ENCODE data around the gene RNF213.
"Not testable (repeated sequence)": the region's sequence is repeated elsewhere in the genome, so short reads cannot be mapped to it uniquely, and the experiment has no call there.

Gene RNF213

DNA sequence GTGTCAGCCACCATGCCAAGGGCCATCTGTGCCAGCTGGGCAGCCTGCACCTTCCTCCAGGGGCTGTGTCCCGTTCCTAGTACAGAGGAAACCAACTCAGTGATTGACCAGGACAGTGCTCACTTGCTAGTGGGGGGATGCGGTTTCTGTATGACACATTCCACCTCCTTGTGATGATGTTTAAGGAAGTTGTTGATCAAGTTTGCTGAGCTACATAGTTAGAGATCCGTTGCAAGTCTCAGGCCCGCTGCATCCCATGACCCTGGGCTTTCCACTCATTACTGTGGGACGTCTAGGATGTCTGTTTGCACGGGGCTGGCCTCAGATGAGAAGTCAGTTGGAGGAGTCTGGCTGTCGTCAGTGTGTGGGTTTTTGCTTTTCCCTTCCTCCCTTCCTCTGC lies 33.6 kb downstream of the RNF213 start:
- TF ChIP-seq, protein P1, sequence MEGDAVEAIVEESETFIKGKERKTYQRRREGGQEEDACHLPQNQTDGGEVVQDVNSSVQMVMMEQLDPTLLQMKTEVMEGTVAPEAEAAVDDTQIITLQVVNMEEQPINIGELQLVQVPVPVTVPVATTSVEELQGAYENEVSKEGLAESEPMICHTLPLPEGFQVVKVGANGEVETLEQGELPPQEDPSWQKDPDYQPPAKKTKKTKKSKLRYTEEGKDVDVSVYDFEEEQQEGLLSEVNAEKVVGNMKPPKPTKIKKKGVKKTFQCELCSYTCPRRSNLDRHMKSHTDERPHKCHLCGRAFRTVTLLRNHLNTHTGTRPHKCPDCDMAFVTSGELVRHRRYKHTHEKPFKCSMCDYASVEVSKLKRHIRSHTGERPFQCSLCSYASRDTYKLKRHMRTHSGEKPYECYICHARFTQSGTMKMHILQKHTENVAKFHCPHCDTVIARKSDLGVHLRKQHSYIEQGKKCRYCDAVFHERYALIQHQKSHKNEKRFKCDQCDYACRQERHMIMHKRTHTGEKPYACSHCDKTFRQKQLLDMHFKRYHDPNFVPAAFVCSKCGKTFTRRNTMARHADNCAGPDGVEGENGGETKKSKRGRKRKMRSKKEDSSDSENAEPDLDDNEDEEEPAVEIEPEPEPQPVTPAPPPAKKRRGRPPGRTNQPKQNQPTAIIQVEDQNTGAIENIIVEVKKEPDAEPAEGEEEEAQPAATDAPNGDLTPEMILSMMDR (conservative IDR thresholded peaks at IDR 0.05; ENCODE audit: low read depth, low read length): no peak
- H3K4me3 ChIP-seq (ENCODE audit: low read depth, low read length): no peak overlapping the region
- DNase-seq (ENCODE audit: low read depth): no peak

DNA sequence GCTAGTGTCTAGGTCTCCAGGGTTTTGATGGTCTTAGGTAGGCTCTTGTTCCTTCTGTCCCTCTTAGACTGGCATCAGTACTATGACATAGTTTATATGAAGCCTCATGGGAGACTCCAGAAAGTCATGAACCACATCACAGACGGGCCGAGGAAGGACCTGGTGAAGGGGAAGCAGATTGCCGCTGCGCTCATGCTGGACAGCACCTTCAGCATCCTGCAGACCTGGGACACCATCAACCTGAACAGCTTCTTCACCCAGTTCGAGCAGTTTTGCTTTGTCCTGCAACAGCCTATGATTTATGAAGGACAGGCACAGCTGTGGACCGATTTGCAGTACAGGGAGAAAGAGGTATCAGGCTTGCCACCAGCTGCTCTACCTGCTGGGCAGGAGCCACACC lies 34.0 kb downstream of the RNF213 start:
- TF ChIP-seq, protein P1 (conservative IDR thresholded peaks at IDR 0.05; ENCODE audit: low read depth, low read length): no peak

DNA sequence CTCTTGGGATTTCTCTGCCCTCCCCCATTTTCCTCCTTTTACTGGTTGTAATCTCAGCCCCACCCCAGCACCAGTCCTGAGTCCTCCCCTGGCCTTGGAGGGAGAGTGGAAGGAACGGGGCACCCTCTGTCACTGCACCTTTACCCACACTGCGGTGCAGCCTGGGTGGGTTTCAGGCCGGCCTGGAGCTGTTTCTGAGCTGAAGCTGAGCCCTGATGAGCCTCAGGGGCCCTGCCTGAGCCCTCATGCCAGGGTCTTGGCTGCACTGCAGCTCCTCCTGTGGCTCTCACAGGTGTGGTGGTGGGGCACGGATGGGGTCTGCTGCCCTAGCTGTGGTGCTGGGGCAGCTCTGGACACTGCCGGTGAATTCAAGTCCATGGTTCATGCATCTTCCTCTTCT lies 34.5 kb downstream of the RNF213 start:
- no peak overlapping the region for H3K4me3 ChIP-seq (ENCODE audit: low read depth, low read length)
- TF ChIP-seq, protein P1 (conservative IDR thresholded peaks at IDR 0.05; ENCODE audit: low read depth, low read length): no peak

More for the DNA sequence above, 34.0 kb downstream of the RNF213 start:
- no peak for DNase-seq (ENCODE audit: low read depth)
- no peak overlapping the region for H3K4me3 ChIP-seq (ENCODE audit: low read depth, low read length)

DNA sequence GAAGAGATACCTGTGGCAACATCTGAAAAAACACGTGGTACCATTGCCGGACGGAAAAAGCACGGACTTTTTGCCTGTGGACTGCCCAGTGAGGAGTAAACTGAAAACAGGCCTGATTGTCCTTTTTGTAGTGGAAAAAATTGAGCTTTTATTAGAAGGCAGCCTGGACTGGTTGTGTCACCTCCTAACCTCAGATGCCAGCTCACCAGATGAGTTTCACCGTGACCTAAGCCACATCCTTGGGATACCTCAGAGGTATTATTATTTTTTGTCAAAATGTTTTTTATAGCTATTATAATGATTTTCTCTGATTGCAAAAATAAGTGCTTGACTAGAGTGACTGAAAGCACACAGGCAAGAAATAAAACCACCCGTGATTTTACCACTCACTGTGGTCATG lies 34.9 kb downstream of the RNF213 start:
- TF ChIP-seq, protein P1 (conservative IDR thresholded peaks at IDR 0.05; ENCODE audit: low read depth, low read length): no peak
- DNase-seq (ENCODE audit: low read depth): no peak
- no peak overlapping the region for H3K4me3 ChIP-seq (ENCODE audit: low read depth, low read length)

More for the DNA sequence above, 34.5 kb downstream of the RNF213 start:
- no peak for DNase-seq (ENCODE audit: low read depth)

DNA sequence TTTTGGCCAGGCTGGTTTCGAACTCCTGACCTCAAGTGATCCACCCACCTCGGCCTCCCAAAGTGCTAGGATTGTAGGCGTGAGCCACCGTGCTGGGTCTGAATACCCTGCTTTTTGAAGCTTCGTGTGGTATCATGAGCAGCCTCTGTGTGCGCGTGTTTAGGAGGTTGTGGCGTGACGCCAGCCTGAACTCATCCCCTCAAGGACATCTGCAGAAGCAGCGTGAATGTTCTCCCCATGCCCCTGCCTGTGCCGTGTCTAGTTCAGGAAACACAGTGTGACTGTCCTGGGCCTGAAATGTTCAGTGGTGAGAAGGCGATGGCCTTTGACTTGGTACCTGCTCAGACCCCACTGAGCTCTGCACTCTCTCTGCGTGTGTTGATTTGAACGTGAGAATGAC lies 35.6 kb downstream of the RNF213 start:
- TF ChIP-seq, protein P1 (conservative IDR thresholded peaks at IDR 0.05; ENCODE audit: low read depth, low read length): no peak
- H3K4me3 ChIP-seq (ENCODE audit: low read depth, low read length): no peak overlapping the region
- no peak for DNase-seq (ENCODE audit: low read depth)

DNA sequence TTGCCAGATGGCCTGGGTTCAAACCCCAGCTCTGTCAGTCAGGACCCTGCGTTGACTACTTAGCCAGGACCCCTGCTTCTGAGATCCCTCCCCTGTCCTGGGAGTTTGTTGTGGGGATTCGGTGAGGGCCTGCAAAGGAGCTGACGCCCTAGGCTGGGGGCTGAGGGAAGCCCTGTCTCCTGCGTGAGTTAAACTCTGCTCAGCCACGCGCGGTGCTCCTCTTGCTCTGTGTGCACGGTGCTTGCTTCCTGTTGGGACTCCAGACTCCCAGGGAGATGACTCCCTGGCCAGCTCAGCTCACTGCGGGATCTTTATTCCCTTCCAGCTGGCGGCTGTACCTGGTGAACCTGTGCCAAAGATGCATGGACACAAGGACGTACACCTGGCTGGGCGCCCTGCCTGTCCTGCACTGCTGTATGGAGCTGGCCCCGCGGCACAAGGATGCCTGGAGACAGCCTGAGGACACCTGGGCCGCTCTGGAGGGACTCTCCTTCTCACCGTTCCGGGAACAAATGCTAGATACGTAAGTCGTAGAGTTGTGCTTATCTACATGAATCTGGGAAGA lies 37.4 kb downstream of the RNF213 start:
- TF ChIP-seq, protein P1 (conservative IDR thresholded peaks at IDR 0.05; ENCODE audit: low read depth, low read length): no peak
- H3K4me3 ChIP-seq (ENCODE audit: low read depth, low read length): no peak overlapping the region
- no peak for DNase-seq (ENCODE audit: low read depth)

DNA sequence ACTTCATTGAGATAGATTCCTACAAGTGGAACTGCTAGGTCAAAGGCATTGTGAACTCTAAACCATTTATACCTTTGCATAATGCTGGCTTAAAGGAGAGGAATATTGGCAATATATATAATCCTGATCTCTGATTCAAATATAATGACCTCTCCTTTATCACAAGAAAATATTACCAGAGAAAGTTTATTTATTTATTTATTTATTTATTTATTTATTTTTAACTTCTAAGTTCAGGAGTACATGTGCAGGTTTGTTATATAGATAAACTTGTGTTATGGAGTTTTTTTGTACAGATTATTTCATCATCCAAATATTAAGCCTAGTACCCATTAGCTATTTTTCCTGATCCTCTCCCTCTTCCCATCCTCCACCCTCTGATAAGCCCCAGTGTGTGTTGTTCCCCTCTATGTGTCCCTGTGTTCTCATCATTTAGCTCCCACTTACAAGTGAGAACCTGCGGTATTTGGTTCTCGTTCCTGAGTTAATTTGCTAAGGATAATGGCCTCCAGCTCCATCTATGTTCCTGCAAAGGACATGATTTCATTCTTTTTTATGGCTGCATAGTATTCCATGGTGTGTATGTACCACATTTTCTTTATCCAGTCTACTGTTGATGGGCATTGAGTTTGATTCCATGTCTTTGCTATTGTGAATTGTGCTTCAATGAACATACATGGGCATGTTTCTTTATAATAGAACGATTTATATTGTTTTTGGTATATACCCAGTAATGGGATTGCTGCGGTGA lies 38.9 kb downstream of the RNF213 start:
- not testable (repeated sequence) for DNase-seq (ENCODE audit: low read depth); H3K4me3 ChIP-seq (ENCODE audit: low read depth, low read length)

DNA sequence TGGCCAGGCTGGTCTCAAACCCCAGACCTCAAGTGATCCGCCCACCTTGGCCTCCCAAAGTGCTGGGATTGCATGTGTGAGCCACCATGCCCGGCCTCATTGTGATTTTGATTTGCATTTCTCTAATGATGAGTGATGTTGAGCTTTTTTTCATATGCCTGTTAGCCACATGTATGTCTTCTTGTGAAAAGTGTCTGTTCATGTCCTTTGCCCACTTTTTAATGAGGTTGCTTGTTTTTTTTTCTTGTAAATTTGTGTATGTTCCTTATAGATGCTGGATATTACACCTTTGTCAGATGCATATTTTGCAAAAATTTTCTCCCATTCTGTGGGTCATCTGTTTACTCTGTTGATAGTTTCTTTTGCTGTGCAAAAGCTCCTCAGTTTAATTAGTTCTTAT lies 40.1 kb downstream of the RNF213 start:
- not testable (repeated sequence) for DNase-seq (ENCODE audit: low read depth); H3K4me3 ChIP-seq (ENCODE audit: low read depth, low read length)
